GM23338 (cell line): ENCODE measurements around the gene GNL3.

Experiments used
- CREB1 ChIP-seq: fragments of 250-450 bp; sonication (Bioruptor Pico); IDR thresholded peaks from 2 replicates; pipeline ENCODE4 v1.5.0; 2020; ENCODE audit warnings: low read depth, mild to moderate bottlenecking, moderate library complexity
- CTCF ChIP-seq, 2 experiments: fragments of 200-600 bp in 1 of 2; sonication (generic) in 1 of 2; conservative IDR thresholded peaks; 2 replicates each; pipeline versions ENCODE4 v1.5.1 to v1.6.1; 2016 to 2017; ENCODE audit warnings: antibody characterized with exemption in 2 of 2, low read depth in 2 of 2, mild to moderate bottlenecking in 2 of 2, moderate library complexity in 1 of 2
- ETS1 ChIP-seq: IDR thresholded peaks from 2 replicates; pipeline ENCODE4 v1.6.1; 2016; ENCODE audit warnings: antibody characterized with exemption
- EZH2 ChIP-seq: fragments of 200-600 bp; sonication (generic); IDR thresholded peaks from one replicate; pipeline ENCODE4 v1.8.0; 2017; ENCODE audit warnings: antibody characterized with exemption, mild to moderate bottlenecking, low read depth; ENCODE audit not compliant: unreplicated experiment
- EZH2phosphoT487 ChIP-seq: fragments of 200-600 bp; sonication (generic); IDR thresholded peaks from one replicate; pipeline ENCODE4 v1.8.1; 2018; ENCODE audit warnings: antibody characterized with exemption; ENCODE audit not compliant: unreplicated experiment
- JUNB ChIP-seq: IDR thresholded peaks from one replicate; pipeline ENCODE4 v1.6.1; 2016; ENCODE audit warnings: antibody characterized with exemption; ENCODE audit not compliant: unreplicated experiment
- POLR2AphosphoS5 ChIP-seq: IDR thresholded peaks from 2 replicates; pipeline ENCODE4 v1.6.1; 2016; ENCODE audit warnings: antibody characterized with exemption, low read depth
- REST ChIP-seq: IDR thresholded peaks from one replicate; pipeline ENCODE4 v1.6.1; 2018; ENCODE audit warnings: antibody characterized with exemption; ENCODE audit not compliant: unreplicated experiment
- STAT1 ChIP-seq: IDR thresholded peaks from one replicate; pipeline ENCODE4 v1.6.1; 2016; ENCODE audit warnings: antibody characterized with exemption; ENCODE audit not compliant: unreplicated experiment
- ZNF114 ChIP-seq: fragments of 250-450 bp; sonication (Bioruptor Pico); IDR thresholded peaks from 2 replicates; pipeline ENCODE4 v1.5.0; 2020; ENCODE audit warnings: mild to moderate bottlenecking, moderate library complexity
- ZNF331 ChIP-seq: fragments of 250-450 bp; sonication (Bioruptor Pico); IDR thresholded peaks from 2 replicates; pipeline ENCODE4 v1.5.0; 2020; ENCODE audit warnings: low read depth, mild to moderate bottlenecking, moderate library complexity
- TF ChIP-seq, protein P1 (sequence below): fragments of 250-450 bp; sonication (Bioruptor Pico); IDR thresholded peaks from 2 replicates; pipeline ENCODE4 v1.5.0; 2020; ENCODE audit warnings: mild to moderate bottlenecking, moderate library complexity

GRCh38 chr3:52714335-52715302 lies 28.8 kb downstream of the GNL3 start:
- TF ChIP-seq CTCF (conservative IDR thresholded peaks at IDR 0.05; ENCODE audit: low read depth in 2 of 2) (0 out of 4 replicates have a peak, but pooled peaks of 1 of the 2 experiments have one; percentile 8), POLR2AphosphoS5 (no peak), EZH2phosphoT487 (no peak), EZH2 (no peak), REST (no peak), STAT1 (no peak), ZNF331 (CRISPR knock-in tag) (no peak), JUNB (no peak), CREB1 (CRISPR knock-in tag) (no peak), ZNF114 (CRISPR knock-in tag) (no peak), ETS1 (no peak)
- TF ChIP-seq, protein P1, sequence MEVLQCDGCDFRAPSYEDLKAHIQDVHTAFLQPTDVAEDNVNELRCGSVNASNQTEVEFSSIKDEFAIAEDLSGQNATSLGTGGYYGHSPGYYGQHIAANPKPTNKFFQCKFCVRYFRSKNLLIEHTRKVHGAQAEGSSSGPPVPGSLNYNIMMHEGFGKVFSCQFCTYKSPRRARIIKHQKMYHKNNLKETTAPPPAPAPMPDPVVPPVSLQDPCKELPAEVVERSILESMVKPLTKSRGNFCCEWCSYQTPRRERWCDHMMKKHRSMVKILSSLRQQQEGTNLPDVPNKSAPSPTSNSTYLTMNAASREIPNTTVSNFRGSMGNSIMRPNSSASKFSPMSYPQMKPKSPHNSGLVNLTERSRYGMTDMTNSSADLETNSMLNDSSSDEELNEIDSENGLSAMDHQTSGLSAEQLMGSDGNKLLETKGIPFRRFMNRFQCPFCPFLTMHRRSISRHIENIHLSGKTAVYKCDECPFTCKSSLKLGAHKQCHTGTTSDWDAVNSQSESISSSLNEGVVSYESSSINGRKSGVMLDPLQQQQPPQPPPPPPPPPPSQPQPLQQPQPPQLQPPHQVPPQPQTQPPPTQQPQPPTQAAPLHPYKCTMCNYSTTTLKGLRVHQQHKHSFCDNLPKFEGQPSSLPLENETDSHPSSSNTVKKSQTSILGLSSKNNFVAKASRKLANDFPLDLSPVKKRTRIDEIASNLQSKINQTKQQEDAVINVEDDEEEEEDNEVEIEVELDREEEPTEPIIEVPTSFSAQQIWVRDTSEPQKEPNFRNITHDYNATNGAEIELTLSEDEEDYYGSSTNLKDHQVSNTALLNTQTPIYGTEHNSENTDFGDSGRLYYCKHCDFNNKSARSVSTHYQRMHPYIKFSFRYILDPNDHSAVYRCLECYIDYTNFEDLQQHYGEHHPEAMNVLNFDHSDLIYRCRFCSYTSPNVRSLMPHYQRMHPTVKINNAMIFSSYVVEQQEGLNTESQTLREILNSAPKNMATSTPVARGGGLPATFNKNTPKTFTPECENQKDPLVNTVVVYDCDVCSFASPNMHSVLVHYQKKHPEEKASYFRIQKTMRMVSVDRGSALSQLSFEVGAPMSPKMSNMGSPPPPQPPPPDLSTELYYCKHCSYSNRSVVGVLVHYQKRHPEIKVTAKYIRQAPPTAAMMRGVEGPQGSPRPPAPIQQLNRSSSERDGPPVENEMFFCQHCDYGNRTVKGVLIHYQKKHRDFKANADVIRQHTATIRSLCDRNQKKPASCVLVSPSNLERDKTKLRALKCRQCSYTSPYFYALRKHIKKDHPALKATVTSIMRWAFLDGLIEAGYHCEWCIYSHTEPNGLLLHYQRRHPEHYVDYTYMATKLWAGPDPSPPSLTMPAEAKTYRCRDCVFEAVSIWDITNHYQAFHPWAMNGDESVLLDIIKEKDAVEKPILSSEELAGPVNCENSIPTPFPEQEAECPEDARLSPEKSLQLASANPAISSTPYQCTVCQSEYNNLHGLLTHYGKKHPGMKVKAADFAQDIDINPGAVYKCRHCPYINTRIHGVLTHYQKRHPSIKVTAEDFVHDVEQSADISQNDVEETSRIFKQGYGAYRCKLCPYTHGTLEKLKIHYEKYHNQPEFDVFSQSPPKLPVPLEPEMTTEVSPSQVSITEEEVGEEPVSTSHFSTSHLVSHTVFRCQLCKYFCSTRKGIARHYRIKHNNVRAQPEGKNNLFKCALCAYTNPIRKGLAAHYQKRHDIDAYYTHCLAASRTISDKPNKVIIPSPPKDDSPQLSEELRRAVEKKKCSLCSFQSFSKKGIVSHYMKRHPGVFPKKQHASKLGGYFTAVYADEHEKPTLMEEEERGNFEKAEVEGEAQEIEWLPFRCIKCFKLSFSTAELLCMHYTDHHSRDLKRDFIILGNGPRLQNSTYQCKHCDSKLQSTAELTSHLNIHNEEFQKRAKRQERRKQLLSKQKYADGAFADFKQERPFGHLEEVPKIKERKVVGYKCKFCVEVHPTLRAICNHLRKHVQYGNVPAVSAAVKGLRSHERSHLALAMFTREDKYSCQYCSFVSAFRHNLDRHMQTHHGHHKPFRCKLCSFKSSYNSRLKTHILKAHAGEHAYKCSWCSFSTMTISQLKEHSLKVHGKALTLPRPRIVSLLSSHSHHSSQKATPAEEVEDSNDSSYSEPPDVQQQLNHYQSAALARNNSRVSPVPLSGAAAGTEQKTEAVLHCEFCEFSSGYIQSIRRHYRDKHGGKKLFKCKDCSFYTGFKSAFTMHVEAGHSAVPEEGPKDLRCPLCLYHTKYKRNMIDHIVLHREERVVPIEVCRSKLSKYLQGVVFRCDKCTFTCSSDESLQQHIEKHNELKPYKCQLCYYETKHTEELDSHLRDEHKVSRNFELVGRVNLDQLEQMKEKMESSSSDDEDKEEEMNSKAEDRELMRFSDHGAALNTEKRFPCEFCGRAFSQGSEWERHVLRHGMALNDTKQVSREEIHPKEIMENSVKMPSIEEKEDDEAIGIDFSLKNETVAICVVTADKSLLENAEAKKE, result peak; percentile 39; the same call in 1 of the 2 replicates
